HepG2 (cell line): ENCODE data around the gene FAM83G.

Experiments used
- EZH2 ChIP-seq: conservative IDR thresholded peaks from 2 replicates; pipeline ENCODE4 v1.6.1; 2012; ENCODE audit warnings: mild to moderate bottlenecking, low read depth, low read length, moderate library complexity
- FOXM1 ChIP-seq: sonication (generic); formaldehyde crosslinking; IDR thresholded peaks from 2 replicates; pipeline ENCODE4 v1.5.0; 2020; ENCODE audit warnings: missing genetic modification reagents
- HMGA1 ChIP-seq: sonication (generic); formaldehyde crosslinking; conservative IDR thresholded peaks from 2 replicates; pipeline ENCODE4 v1.4.0; 2020; ENCODE audit warnings: missing genetic modification reagents
- KLF15 ChIP-seq: sonication (generic); formaldehyde crosslinking; IDR thresholded peaks from 2 replicates; pipeline ENCODE4 v1.8.1; 2023; ENCODE audit warnings: borderline replicate concordance, mild to moderate bottlenecking, inconsistent platforms, missing genetic modification reagents, mixed read lengths
- PITX1 ChIP-seq: sonication (generic); formaldehyde crosslinking; IDR thresholded peaks from 2 replicates; pipeline ENCODE4 v1.5.1; 2020; ENCODE audit warnings: mild to moderate bottlenecking, missing genetic modification reagents
- SUZ12 ChIP-seq: fragments of 150-350 bp; IDR thresholded peaks from 2 replicates; pipeline ENCODE4 v1.6.1; 2014; ENCODE audit warnings: low read depth, low read length
- TBX3 ChIP-seq: fragments of 450-650 bp; IDR thresholded peaks from 2 replicates; pipeline ENCODE4 v1.6.1; 2017; ENCODE audit warnings: antibody characterized with exemption, mild to moderate bottlenecking, inconsistent platforms, borderline replicate concordance
- TF ChIP-seq, protein P1 (sequence below): sonication (generic); formaldehyde crosslinking; IDR thresholded peaks from 2 replicates; pipeline ENCODE4 v1.8.0; 2022; ENCODE audit warnings: mild to moderate bottlenecking, missing genetic modification reagents
- TF ChIP-seq, protein P2 (sequence below): sonication (generic); formaldehyde crosslinking; IDR thresholded peaks from 2 replicates; pipeline ENCODE4 v1.5.0; 2020; ENCODE audit warnings: mild to moderate bottlenecking, missing genetic modification reagents, moderate library complexity

DNA sequence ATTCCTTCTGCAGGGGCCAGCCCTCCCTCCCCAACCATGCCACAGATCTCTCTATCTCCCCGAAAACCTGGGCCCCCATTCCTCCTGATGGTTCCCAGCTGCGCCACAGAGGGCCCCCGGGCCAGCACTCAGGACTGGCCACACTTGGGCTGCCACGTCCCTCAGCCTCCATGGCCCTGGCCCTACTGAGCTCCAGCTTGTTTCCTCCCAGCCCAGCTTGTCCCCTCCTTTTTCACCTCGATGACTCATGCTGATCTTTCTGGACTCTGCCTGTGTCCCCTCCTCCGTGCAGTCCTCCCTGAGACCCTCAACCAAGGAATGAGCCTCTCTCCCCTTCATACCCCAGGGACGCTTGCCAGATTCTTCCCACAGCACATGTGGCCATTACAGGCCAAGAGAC lies 10.9 kb upstream of the FAM83G start:
- TF ChIP-seq, protein P1, sequence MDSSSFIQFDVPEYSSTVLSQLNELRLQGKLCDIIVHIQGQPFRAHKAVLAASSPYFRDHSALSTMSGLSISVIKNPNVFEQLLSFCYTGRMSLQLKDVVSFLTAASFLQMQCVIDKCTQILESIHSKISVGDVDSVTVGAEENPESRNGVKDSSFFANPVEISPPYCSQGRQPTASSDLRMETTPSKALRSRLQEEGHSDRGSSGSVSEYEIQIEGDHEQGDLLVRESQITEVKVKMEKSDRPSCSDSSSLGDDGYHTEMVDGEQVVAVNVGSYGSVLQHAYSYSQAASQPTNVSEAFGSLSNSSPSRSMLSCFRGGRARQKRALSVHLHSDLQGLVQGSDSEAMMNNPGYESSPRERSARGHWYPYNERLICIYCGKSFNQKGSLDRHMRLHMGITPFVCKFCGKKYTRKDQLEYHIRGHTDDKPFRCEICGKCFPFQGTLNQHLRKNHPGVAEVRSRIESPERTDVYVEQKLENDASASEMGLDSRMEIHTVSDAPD: no peak
- TF ChIP-seq KLF15 (CRISPR knock-in tag): no peak
- no peak for TF ChIP-seq FOXM1 (CRISPR knock-in tag)
- TF ChIP-seq HMGA1 (CRISPR knock-in tag): no peak
- no peak for TF ChIP-seq PITX1 (CRISPR knock-in tag)
- TF ChIP-seq, protein P2, sequence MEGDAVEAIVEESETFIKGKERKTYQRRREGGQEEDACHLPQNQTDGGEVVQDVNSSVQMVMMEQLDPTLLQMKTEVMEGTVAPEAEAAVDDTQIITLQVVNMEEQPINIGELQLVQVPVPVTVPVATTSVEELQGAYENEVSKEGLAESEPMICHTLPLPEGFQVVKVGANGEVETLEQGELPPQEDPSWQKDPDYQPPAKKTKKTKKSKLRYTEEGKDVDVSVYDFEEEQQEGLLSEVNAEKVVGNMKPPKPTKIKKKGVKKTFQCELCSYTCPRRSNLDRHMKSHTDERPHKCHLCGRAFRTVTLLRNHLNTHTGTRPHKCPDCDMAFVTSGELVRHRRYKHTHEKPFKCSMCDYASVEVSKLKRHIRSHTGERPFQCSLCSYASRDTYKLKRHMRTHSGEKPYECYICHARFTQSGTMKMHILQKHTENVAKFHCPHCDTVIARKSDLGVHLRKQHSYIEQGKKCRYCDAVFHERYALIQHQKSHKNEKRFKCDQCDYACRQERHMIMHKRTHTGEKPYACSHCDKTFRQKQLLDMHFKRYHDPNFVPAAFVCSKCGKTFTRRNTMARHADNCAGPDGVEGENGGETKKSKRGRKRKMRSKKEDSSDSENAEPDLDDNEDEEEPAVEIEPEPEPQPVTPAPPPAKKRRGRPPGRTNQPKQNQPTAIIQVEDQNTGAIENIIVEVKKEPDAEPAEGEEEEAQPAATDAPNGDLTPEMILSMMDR (CRISPR knock-in tag): no peak
- no peak for TF ChIP-seq SUZ12
- no peak for TF ChIP-seq EZH2
- no peak for TF ChIP-seq TBX3
